Right lobe of liver (tissue), 4 donors: ENCODE measurements around the gene NLN.
"Not testable (repeated sequence)": the region's sequence is repeated elsewhere in the genome, so short reads cannot be mapped to it uniquely, and the experiment has no call there.

Source experiments
- CTCF ChIP-seq, 4 donors: fragments of 200-600 bp in 3 of 4; fragments of 450-650 bp in 1 of 4; IDR thresholded peaks; one replicate each; pipeline versions ENCODE4 v1.5.1 to v1.8.0; 2016 to 2022; ENCODE audit warnings: antibody characterized with exemption in 4 of 4, mild to moderate bottlenecking in 2 of 4
- POLR2A ChIP-seq: fragments of 450-650 bp; IDR thresholded peaks from one replicate; pipeline ENCODE4 v1.6.1; 2017; ENCODE audit warnings: antibody characterized with exemption, mild to moderate bottlenecking
- donor health status: DM: no; HTN: no; CAD: no.
- donor health status: DM: no; HTN: no; CAD: no.
- donor health status: DM: no; HTN: yes; CAD: no.

- TF ChIP-seq CTCF (IDR thresholded peaks at IDR 0.05); POLR2A: not testable (repeated sequence)
Measured at GRCh38 chr5:65788296-65788695, 66.3 kb downstream of the NLN start.
